GM18861 (cell line): ENCODE results near the gene MRPS18C.

ENCODE experiments used
- ATAC-seq: cut with Tn5 transposase; IDR thresholded peaks from one replicate; pipeline ENCODE4 v1.9.1; 2021; ENCODE audit not compliant: unreplicated experiment

The MRPS18C gene

DNA sequence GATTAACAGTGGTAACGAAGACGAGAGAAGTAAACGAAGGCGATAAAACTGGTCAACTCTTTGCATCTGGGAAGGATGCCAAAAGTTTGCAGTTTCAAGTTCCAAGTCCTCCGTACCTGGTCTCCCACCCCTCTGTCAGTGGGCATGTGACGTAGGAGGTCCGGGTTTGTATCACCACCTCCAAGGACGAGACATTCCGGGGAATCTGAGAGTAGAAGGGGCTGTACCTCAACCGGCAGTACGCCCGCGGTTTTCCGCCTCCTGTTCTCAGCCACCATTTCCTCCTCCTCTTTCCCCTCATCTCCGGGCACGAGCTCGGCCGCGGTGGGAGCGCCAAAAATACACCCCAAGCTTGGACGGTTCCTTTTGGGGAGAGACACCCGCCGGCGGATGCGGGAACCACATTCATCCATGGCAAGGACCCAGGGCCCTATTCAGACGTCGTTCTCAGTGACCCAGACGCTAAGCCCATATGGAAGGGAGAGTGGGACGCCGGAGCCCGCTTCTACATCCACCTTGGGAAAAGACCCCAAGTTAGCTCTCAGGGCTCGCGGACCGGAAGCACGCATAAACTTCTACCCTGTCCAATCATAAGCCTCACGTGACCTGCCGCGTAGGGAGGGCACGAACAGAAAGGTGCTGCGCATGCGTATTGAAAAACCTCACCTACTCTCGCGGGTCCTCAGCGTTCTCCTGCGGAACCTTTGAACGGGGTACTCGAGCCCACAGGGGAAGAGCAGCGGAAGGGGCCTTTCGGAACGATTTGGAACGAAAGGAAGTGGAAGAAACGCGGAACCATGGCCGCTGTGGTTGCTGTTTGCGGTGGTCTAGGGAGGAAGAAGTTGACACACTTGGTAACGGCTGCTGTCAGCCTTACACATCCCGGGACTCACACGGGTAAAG is at the start of gene MRPS18C, which contains the start of gene HELQ:
Gene MRPS18C, plus strand, starts transcription at position 778 of the 903 bp plus-strand sequence. Its CDS starts 20 bp downstream, at position 798.
Gene HELQ, minus strand, starts transcription at position 543 of the 903 bp plus-strand sequence. Its CDS starts 130 bp downstream, at position 413.
- ATAC-seq = peak; percentile 95

GRCh38 chr4:83408908-83409307 is 47.0 kb upstream of the MRPS18C start:
- no peak for ATAC-seq

DNA sequence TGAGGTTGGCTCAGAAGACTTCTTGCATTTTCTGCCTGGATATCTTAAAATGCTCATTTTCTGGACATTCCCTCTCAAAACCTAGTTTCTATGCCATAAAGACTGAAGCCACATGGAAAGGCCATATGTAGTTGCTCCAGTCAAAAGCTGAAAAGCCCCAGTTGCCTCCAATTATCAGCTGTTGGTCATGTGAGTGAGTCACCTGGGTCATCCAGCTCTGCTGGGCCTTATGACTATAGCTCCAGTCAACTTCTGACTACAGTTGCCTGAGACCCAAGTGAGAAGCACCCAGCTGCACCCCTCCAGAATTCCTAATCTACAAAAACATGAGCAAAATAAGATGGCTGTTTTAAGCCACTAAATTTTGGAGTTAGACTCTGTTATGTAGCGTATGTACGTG is 42.2 kb upstream of the MRPS18C start:
- no peak for ATAC-seq

DNA sequence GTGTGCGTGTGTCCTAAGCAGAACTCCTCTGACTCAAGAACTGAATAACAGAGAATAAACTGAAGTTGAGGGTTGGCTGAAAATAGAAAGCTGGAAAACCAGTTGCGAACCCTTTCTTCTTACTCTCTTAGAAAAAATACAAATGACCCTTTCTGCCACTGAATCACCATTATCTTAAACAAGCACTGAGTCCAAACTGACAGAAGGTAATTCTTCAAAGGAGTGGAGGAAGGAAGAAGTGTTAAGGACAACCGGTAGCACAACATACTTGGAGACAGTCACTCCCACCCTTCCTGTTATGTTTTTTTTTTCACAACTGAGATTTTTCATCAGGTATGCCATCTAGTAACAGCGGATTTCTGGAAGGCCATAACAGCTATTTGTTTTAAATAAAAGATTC is 38.3 kb upstream of the MRPS18C start:
- no peak for ATAC-seq

GRCh38 chr4:83418211-83418610 is 37.6 kb upstream of the MRPS18C start:
- ATAC-seq = no peak

GRCh38 chr4:83431200-83431599 is 24.7 kb upstream of the MRPS18C start:
- no peak for ATAC-seq

DNA sequence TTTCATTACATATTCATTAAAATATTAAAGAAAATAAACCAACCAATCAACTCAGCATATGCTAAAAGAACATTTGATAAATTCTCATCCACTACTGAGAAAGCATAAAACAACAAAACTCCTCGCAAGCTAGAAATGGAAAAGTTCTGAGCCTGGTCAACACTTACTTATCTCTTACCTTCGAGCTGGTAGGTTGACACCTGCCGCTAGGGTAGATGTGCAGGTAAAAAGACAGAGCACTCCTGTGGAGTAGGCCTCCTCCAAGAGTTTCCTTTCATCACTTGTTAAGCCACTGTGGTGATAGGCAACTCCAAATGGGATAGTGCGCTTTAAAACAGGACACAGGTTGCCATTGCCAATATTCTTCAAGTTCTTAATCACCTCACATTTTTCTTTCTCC is 19.2 kb upstream of the MRPS18C start:
- ATAC-seq = no peak

DNA sequence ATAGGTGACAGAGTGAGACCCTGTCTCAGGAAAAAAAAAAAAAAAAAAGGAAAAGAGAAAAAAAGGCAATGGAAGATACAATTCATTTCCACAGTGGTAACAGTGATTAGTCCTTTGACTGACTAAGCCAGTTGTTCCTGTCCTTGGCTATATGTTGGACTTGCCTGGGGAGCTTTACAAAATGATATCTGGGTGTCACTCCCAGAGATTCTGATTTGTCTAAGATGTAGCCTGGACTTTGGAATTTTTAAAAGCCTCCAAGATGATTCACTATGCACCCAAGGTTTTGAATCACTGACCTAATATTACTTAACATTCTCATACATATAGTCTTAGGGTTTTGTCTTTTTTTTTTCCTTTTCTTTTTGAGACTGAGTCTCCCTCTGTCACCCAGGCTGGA is 17.1 kb upstream of the MRPS18C start:
- no peak for ATAC-seq

GRCh38 chr4:83440148-83440814 is 15.6 kb upstream of the MRPS18C start:
- ATAC-seq = peak; percentile 40

- ATAC-seq = no peak
These were observed 15.0 kb upstream of the MRPS18C start for GRCh38 chr4:83440899-83441298.

DNA sequence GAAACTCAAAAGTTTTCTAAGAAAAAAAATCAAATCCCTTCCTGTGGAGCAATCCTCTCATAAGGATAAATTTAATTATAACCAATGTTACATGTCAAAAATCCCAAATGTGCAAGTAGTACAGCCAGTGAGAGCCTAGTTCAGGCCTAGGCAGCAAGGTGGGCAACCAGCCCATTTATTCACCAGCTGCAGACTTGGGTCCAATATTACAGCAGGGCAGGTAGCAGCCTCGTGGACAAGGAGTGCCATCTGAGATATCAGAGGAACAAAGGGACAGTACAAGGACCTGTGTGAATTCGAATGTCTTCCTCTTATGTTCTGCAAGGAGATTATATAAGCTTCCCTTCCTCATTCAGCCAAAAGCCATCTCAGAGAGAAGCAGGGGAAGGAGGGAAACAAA is 6.8 kb upstream of the MRPS18C start:
- ATAC-seq = no peak

DNA sequence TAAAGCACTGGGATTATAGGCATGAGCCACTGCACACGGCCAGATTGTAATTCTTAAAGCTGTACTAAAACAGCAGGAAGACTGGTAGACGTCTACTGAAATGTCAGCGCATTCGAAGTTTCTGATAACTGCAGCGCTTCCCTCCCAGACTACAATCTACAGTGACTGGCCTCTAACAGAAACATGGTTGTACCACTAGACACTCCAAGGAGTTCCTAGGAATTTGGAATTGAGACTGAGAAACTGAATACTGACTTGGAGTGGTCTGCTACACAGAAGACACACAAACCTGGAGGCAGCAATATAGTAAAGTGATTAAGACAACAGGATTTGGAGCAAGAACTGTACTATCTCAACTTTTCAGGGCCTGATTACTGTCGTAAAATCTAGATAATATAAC is 1.2 kb upstream of the MRPS18C start:
- no peak for ATAC-seq

GRCh38 chr4:83456184-83456501 is 285 bp downstream of the MRPS18C start:
- ATAC-seq = no peak

- no peak for ATAC-seq
These were observed 17.6 kb downstream of the MRPS18C start for GRCh38 chr4:83473423-83473822.

DNA sequence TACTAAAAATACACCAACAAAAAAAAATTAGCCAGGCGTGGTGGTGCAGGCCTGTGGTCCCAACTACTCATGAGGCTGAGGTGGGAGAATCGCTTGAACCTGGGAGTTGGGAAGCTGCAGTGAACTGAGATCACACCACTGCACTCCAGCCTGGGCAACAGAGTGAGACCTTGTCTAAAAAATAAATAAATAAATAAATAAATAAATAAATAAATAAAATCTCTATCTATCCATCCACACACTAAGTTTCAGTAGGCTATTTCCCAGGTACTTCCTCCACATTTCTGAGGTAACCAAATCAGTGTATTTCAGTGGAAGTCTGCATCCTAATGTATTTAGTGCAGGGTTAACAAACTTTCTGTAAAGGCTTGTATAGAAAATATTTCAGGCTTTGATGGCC is 18.1 kb downstream of the MRPS18C start:
- no peak for ATAC-seq

- ATAC-seq = peak; percentile 94
These were observed 28.9 kb downstream of the MRPS18C start, which contains the start of gene ABRAXAS1 for GRCh38 chr4:83484500-83485461. Gene ABRAXAS1 (minus strand): TSS chr4:83485100. CDS start chr4:83485072, 28 bp downstream.

DNA sequence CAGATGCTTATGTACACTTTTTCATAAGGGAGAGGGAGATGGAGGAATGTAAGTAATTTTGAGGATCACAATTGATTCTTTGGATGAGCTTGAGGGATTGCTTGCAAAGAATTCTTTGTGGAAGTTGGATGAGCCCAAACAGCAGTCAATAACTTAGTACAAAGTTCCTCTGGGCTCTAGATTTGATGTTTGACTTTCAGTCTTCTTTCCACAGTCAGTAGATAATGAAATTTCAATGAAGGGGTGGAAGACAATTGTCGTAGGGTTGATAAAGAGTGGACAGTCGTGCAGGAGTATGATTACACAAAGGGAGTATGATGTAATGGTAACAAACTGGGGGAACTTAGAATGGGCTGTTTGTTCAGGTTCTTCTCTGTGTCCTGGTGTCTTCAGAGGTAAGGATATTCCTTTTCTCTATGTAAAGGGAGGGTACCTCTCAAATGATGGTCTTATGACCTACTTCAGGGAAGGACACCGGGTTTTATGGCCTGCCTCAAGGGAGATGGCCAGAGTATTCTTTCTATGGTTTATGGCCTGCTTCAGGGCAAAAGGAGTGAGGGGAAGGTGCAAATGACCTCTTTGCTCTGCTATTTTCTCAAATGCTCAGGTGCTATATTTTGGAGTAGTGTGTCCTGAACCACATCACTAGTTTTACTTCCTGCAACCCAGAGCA is 30.7 kb downstream of the MRPS18C start:
- no peak for ATAC-seq

DNA sequence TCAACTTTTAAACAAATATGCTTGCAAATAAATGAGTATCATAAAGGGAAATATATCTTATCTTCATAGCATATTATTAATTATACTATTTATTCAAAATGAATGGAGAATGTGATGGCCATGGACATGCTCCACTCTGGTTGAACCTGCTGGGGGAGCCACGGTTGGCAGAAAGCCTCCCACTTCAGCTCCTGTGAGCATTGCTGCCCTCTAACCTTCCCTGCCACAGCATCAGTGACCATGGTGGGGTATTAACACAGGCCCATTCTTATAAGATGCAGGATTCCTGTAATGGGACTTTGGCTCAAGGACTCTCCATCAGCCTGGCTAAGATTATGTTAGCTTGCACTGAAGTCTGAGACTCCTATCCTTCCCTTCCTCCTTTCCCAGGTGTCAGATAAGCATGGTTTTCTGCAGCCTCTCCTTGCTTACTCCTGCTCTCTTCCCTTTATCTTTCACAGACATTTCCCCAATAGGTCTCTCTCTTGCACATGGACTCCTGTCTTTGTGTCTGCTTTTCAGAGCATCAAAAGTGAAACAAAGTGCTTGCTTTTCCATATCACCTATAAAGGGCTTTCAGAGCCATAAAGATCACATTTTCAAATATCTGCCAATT is 34.0 kb downstream of the MRPS18C start:
- ATAC-seq = no peak

- ATAC-seq = peak; percentile 78
These were observed 35.1 kb downstream of the MRPS18C start for GRCh38 chr4:83490876-83491450.
